MCF 10A (cell line): ENCODE measurements around the gene EXOSC7. TPM values are rescaled to one million over a fixed set of nuclear protein-coding genes. Genes with fewer than 3 reads are reported as not detected.

Experiments
- BruUV-seq: library from RNA; stranded (reverse); fragments of 400-500 nt; replicated peaks from 2 replicates; lab custom pipeline; 2021; lab: Mats Ljungman, UMichigan
- CTCF ChIA-PET: fragments of 300-600 bp; sonication (Branson Sonifier 250); formaldehyde crosslinking; extraction: SDS; loops from one replicate; lab custom pipeline; 2021; ENCODE audit warnings: antibody characterized with exemption, inconsistent platforms; lab: Yijun Ruan, JAX
- POLR2A ChIA-PET: fragments of 300-600, 350-650 bp; sonication (Branson Sonifier 250); formaldehyde crosslinking; extraction: SDS; loops from one replicate; lab custom pipeline; 2020; ENCODE audit warnings: antibody characterized with exemption, inconsistent platforms; lab: Yijun Ruan, JAX
- DNase-seq: peaks from one replicate; pipeline ENCODE4 v3.0.0-alpha.2; 2018; ENCODE audit not compliant: unreplicated experiment
- H3K27ac Mint-ChIP-seq: one replicate; pipeline ENCODE4 v1.8.0; 2022; ENCODE audit warnings: mild to moderate bottlenecking, low read depth, mixed read lengths; ENCODE audit not compliant: unreplicated experiment
- H3K27me3 Mint-ChIP-seq: one replicate; pipeline ENCODE4 v1.8.0; 2022; ENCODE audit warnings: mixed read lengths; ENCODE audit not compliant: insufficient read depth, unreplicated experiment
- H3K36me3 Mint-ChIP-seq: one replicate; pipeline ENCODE4 v1.8.0; 2022; ENCODE audit warnings: mild to moderate bottlenecking, moderate library complexity, mixed read lengths; ENCODE audit not compliant: insufficient read depth, unreplicated experiment
- H3K4me1 Mint-ChIP-seq: one replicate; pipeline ENCODE4 v1.8.0; 2022; ENCODE audit warnings: mixed read lengths; ENCODE audit not compliant: insufficient read depth, unreplicated experiment
- H3K4me3 Mint-ChIP-seq: one replicate; pipeline ENCODE4 v1.8.0; 2022; ENCODE audit warnings: mild to moderate bottlenecking, moderate library complexity, mixed read lengths; ENCODE audit not compliant: unreplicated experiment
- H3K9me3 Mint-ChIP-seq: one replicate; pipeline ENCODE4 v1.8.0; 2022; ENCODE audit warnings: mixed read lengths; ENCODE audit not compliant: unreplicated experiment
- CTCF ChIP-seq: fragments of 200-600 bp; IDR thresholded peaks from one replicate; pipeline ENCODE4 v1.8.0; 2022; ENCODE audit warnings: antibody characterized with exemption, mild to moderate bottlenecking; ENCODE audit not compliant: unreplicated experiment
- intact Hi-C: fragments of 100-400 bp; cut with micrococcal nuclease; formaldehyde crosslinking; loops from 2 replicates; pipeline ENCODE4 v1.14.1; 2022
- total RNA-seq: library from RNA; stranded (reverse); gene quantifications from 2 replicates; pipeline ENCODE4 v1.2.3, GENCODE V29; 2022

The EXOSC7 gene
- total RNA-seq, 1 experiment from 2014 or later: 73.3 TPM

GRCh38 chr3:45001738-45002137 lies 25.7 kb downstream of the EXOSC7 start:
- ChIA-PET POLR2A (no interaction called here), CTCF (interaction anchor here (0.6 to 3.1 kb wide), 2 partner anchors 10 to 15 kb away, joined by 3 to 15 read pairs; no protein-coding TSS in a partner anchor)
- intact Hi-C loops: no loop called here
- Mint-ChIP-seq H3K9me3 (no peaks in the 10 kb centered on the region), H3K27me3 (no peaks in the 10 kb centered on the region), H3K27ac (no peak overlapping the region), H3K36me3 (peaks cover 92% of the 10 kb centered on the region), H3K4me1 (no peaks in the 10 kb centered on the region), H3K4me3 (no peak overlapping the region)
- no peak for TF ChIP-seq CTCF
- BruUV-seq: no TSS peak
- no peak for DNase-seq

GRCh38 chr3:45002139-45002660 lies 26.2 kb downstream of the EXOSC7 start:
- BruUV-seq: no TSS peak
- Mint-ChIP-seq H3K4me3 (no peak overlapping the region), H3K4me1 (no peaks in the 10 kb centered on the region), H3K36me3 (peaks cover 91% of the 10 kb centered on the region), H3K9me3 (no peaks in the 10 kb centered on the region), H3K27ac (no peak overlapping the region), H3K27me3 (no peaks in the 10 kb centered on the region)
- intact Hi-C loops: no loop called here
- CTCF ChIA-PET: interaction anchor here (0.6 to 3.1 kb wide), 2 partner anchors 10 to 678 kb away, joined by 3 to 15 read pairs; no protein-coding TSS in a partner anchor
- DNase-seq: no peak
- TF ChIP-seq CTCF: no peak
- POLR2A ChIA-PET: no interaction called here

- no peak for TF ChIP-seq CTCF
- H3K36me3 Mint-ChIP-seq: peaks cover 89% of the 10 kb centered on the region
- no TSS peak for BruUV-seq
Observed at GRCh38 chr3:45002720-45003119, 26.7 kb downstream of the EXOSC7 start.

GRCh38 chr3:45003406-45003805 lies 27.4 kb downstream of the EXOSC7 start:
- intact Hi-C loops: no loop called here
- Mint-ChIP-seq H3K27ac (no peak overlapping the region), H3K27me3 (no peaks in the 10 kb centered on the region), H3K36me3 (peaks cover 86% of the 10 kb centered on the region), H3K9me3 (no peaks in the 10 kb centered on the region), H3K4me3 (no peak overlapping the region), H3K4me1 (no peaks in the 10 kb centered on the region)
- POLR2A ChIA-PET: no interaction called here
- no peak for TF ChIP-seq CTCF
- no peak for DNase-seq
- CTCF ChIA-PET: interaction anchor here (3.1 kb wide), 1 partner anchor 11 kb away, joined by 15 read pairs; no protein-coding TSS in a partner anchor
- BruUV-seq: no TSS peak

More at GRCh38 chr3:45002720-45003119, 26.7 kb downstream of the EXOSC7 start:
- Mint-ChIP-seq H3K27me3 (no peaks in the 10 kb centered on the region), H3K4me3 (no peak overlapping the region), H3K9me3 (no peaks in the 10 kb centered on the region), H3K27ac (no peak overlapping the region), H3K4me1 (no peaks in the 10 kb centered on the region)
- intact Hi-C loops: no loop called here
- ChIA-PET POLR2A (no interaction called here), CTCF (interaction anchor here (0.6 to 3.1 kb wide), 2 partner anchors 11 to 679 kb away, joined by 3 to 15 read pairs; no protein-coding TSS in a partner anchor)
- DNase-seq: no peak
